Activated T-helper 9 cell treated with anti-CD3 and anti-CD28 coated beads, Interleukin-2, amount 50 U/mL, for 16 hours (primary cell): ENCODE results near the gene MMP2.

Source experiments
- DNase-seq: peaks from one replicate; pipeline ENCODE4 v3.0.0-alpha.2; 2020; ENCODE audit warnings: low read depth

MMP2 gene

GRCh38 chr16:55494994-55495421 lies 16.0 kb downstream of the MMP2 start:
- DNase-seq = no peak

- no peak for DNase-seq
These were observed 16.8 kb downstream of the MMP2 start for GRCh38 chr16:55495616-55496289.

- DNase-seq = no peak
These were observed 17.6 kb downstream of the MMP2 start for GRCh38 chr16:55496509-55497145.

- no peak for DNase-seq
These were observed 18.6 kb downstream of the MMP2 start for GRCh38 chr16:55497558-55497957.

GRCh38 chr16:55498101-55498500 lies 19.1 kb downstream of the MMP2 start:
- DNase-seq = no peak

GRCh38 chr16:55499281-55499680 lies 20.3 kb downstream of the MMP2 start:
- DNase-seq = no peak

GRCh38 chr16:55499951-55500529 lies 21.0 kb downstream of the MMP2 start:
- no peak for DNase-seq

GRCh38 chr16:55500530-55501011 lies 21.6 kb downstream of the MMP2 start:
- no peak for DNase-seq

- DNase-seq = no peak
These were observed 22.7 kb downstream of the MMP2 start for GRCh38 chr16:55501549-55502322.

GRCh38 chr16:55502801-55503366 lies 23.9 kb downstream of the MMP2 start:
- no peak for DNase-seq

- no peak for DNase-seq
These were observed 24.9 kb downstream of the MMP2 start for GRCh38 chr16:55503726-55504550.

- no peak for DNase-seq
These were observed 26.5 kb downstream of the MMP2 start for GRCh38 chr16:55505333-55506015.

- no peak for DNase-seq
These were observed 27.1 kb downstream of the MMP2 start for GRCh38 chr16:55506083-55506482.

- no peak for DNase-seq
These were observed 27.7 kb downstream of the MMP2 start for GRCh38 chr16:55506708-55507107.

GRCh38 chr16:55508271-55508921 lies 29.4 kb downstream of the MMP2 start:
- DNase-seq = no peak

- no peak for DNase-seq
These were observed 30.2 kb downstream of the MMP2 start, which contains the start of gene LPCAT2 for GRCh38 chr16:55508941-55509931. Gene LPCAT2 (plus strand): TSS chr16:55509072. CDS start chr16:55509182, 110 bp downstream.

GRCh38 chr16:55510185-55510805 lies 31.3 kb downstream of the MMP2 start:
- no peak for DNase-seq

- no peak for DNase-seq
These were observed 33.9 kb downstream of the MMP2 start for GRCh38 chr16:55512941-55513340.
